SK-N-SH treated with all-trans-retinoic acid at 6 μM for 48 hours (cell line): ENCODE results near the gene NFIA.

ENCODE experiments used
- CSDC2 ChIP-seq: fragments of 250-450 bp; sonication (Bioruptor Pico); IDR thresholded peaks from 2 replicates; pipeline ENCODE4 v1.5.0; 2020; ENCODE audit warnings: mild to moderate bottlenecking, moderate library complexity
- OSR1 ChIP-seq: fragments of 250-450 bp; sonication (Bioruptor Pico); IDR thresholded peaks from 2 replicates; pipeline ENCODE4 v1.8.0; 2022; ENCODE audit warnings: moderate library complexity, mild to moderate bottlenecking, inconsistent platforms
- RARB ChIP-seq: fragments of 250-450 bp; sonication (Bioruptor Pico); IDR thresholded peaks from 2 replicates; pipeline ENCODE4 v1.8.0; 2021; ENCODE audit warnings: mild to moderate bottlenecking, moderate library complexity
- ZC3H10 ChIP-seq: fragments of 250-450 bp; sonication (Bioruptor Pico); IDR thresholded peaks from 2 replicates; pipeline ENCODE4 v1.5.1; 2021; ENCODE audit warnings: mild to moderate bottlenecking, moderate library complexity
- ZFP30 ChIP-seq: fragments of 450-650 bp; formaldehyde crosslinking; IDR thresholded peaks from 2 replicates; pipeline ENCODE4 v1.5.0; 2022; ENCODE audit warnings: mild to moderate bottlenecking, moderate library complexity
- TF ChIP-seq, protein P1 (sequence below): fragments of 250-450 bp; sonication (Bioruptor Pico); IDR thresholded peaks from 2 replicates; pipeline ENCODE4 v1.8.0; 2020; ENCODE audit warnings: mild to moderate bottlenecking, moderate library complexity, borderline replicate concordance
- TF ChIP-seq, protein P2 (sequence below): fragments of 250-450 bp; sonication (Bioruptor Pico); IDR thresholded peaks from 2 replicates; pipeline ENCODE4 v1.5.1; 2020; ENCODE audit warnings: low read depth, mild to moderate bottlenecking, moderate library complexity

- TF ChIP-seq OSR1 (no peak), ZC3H10 (CRISPR knock-in tag) (no peak), CSDC2 (CRISPR knock-in tag) (no peak), RARB (CRISPR knock-in tag) (no peak), ZFP30 (CRISPR knock-in tag) (no peak)
- TF ChIP-seq, protein P1, sequence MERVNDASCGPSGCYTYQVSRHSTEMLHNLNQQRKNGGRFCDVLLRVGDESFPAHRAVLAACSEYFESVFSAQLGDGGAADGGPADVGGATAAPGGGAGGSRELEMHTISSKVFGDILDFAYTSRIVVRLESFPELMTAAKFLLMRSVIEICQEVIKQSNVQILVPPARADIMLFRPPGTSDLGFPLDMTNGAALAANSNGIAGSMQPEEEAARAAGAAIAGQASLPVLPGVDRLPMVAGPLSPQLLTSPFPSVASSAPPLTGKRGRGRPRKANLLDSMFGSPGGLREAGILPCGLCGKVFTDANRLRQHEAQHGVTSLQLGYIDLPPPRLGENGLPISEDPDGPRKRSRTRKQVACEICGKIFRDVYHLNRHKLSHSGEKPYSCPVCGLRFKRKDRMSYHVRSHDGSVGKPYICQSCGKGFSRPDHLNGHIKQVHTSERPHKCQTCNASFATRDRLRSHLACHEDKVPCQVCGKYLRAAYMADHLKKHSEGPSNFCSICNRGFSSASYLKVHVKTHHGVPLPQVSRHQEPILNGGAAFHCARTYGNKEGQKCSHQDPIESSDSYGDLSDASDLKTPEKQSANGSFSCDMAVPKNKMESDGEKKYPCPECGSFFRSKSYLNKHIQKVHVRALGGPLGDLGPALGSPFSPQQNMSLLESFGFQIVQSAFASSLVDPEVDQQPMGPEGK (CRISPR knock-in tag), result no peak
- TF ChIP-seq, protein P2, sequence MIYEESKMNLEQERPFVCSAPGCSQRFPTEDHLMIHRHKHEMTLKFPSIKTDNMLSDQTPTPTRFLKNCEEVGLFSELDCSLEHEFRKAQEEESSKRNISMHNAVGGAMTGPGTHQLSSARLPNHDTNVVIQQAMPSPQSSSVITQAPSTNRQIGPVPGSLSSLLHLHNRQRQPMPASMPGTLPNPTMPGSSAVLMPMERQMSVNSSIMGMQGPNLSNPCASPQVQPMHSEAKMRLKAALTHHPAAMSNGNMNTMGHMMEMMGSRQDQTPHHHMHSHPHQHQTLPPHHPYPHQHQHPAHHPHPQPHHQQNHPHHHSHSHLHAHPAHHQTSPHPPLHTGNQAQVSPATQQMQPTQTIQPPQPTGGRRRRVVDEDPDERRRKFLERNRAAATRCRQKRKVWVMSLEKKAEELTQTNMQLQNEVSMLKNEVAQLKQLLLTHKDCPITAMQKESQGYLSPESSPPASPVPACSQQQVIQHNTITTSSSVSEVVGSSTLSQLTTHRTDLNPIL, result no peak
Observed at GRCh38 chr1:61165402-61165801, 83.0 kb downstream of the NFIA start.
